Endothelial cell of umbilical vein (primary cell): Measurements from ENCODE around the gene F3.

Experiments
- EZH2 ChIP-seq: IDR thresholded peaks from 2 replicates; pipeline ENCODE4 v1.6.1; 2012; ENCODE audit warnings: borderline replicate concordance, low read depth, mild to moderate bottlenecking, moderate library complexity, low read length, inconsistent platforms; ENCODE audit not compliant: severe bottlenecking
- MYC ChIP-seq: IDR thresholded peaks from one replicate; pipeline ENCODE4 v1.6.1; 2011; ENCODE audit warnings: mild to moderate bottlenecking, low read depth, low read length
- POLR2A ChIP-seq: IDR thresholded peaks from 2 replicates; pipeline ENCODE4 v1.6.1; 2012; ENCODE audit warnings: low read depth, mild to moderate bottlenecking, control low read depth, low read length
- POLR2AphosphoS5 ChIP-seq: IDR thresholded peaks from 2 replicates; pipeline ENCODE4 v1.6.1; 2012; ENCODE audit warnings: low read depth, mild to moderate bottlenecking, control low read depth, low read length, moderate library complexity; ENCODE audit not compliant: insufficient read depth
- TF ChIP-seq, protein P1 (sequence below), 2 donors: IDR thresholded peaks; 1 replicate in 1 of 2; 2 replicates in 1 of 2; pipeline ENCODE4 v1.5.1; 2011; ENCODE audit warnings: low read length in 2 of 2, mild to moderate bottlenecking in 2 of 2, moderate library complexity in 2 of 2, control low read depth in 1 of 2, inconsistent platforms in 1 of 2, low read depth in 1 of 2; ENCODE audit not compliant: insufficient read depth in 1 of 2; ENCODE audit errors: extremely low read depth in 1 of 2
- TF ChIP-seq, protein P2 (sequence below): IDR thresholded peaks from 2 replicates; pipeline ENCODE4 v1.6.1; 2011; ENCODE audit not compliant: insufficient read depth, insufficient read length

DNA sequence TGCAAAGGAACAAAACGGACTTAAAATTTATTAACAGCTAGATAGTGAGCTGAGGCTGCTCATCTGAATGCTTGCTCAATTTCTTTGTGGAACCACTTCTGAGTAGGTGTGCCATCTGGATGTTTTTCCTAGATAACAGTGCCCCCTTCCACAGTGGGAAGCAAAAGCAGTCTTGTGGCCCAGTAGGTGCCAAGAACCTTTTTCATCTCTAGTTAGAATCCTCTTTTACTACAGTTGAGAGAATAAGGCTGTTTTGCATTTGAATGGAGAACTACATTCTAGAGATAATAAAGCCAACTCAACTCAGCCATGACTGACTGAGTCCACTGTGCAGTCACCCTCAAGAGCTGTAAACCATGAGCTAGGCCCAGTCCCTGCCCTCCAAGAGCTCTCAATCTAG, 13.3 kb downstream of the F3 start:
- TF ChIP-seq, protein P1, sequence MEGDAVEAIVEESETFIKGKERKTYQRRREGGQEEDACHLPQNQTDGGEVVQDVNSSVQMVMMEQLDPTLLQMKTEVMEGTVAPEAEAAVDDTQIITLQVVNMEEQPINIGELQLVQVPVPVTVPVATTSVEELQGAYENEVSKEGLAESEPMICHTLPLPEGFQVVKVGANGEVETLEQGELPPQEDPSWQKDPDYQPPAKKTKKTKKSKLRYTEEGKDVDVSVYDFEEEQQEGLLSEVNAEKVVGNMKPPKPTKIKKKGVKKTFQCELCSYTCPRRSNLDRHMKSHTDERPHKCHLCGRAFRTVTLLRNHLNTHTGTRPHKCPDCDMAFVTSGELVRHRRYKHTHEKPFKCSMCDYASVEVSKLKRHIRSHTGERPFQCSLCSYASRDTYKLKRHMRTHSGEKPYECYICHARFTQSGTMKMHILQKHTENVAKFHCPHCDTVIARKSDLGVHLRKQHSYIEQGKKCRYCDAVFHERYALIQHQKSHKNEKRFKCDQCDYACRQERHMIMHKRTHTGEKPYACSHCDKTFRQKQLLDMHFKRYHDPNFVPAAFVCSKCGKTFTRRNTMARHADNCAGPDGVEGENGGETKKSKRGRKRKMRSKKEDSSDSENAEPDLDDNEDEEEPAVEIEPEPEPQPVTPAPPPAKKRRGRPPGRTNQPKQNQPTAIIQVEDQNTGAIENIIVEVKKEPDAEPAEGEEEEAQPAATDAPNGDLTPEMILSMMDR (IDR thresholded peaks at IDR 0.05; ENCODE audit: extremely low read depth in 1 of 2, insufficient read depth in 1 of 2, low read depth in 1 of 2, low read length in 2 of 2): no peak
- TF ChIP-seq EZH2: no peak
- TF ChIP-seq POLR2A: no peak
- TF ChIP-seq, protein P2, sequence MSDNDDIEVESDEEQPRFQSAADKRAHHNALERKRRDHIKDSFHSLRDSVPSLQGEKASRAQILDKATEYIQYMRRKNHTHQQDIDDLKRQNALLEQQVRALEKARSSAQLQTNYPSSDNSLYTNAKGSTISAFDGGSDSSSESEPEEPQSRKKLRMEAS: no peak
- TF ChIP-seq POLR2AphosphoS5: no peak
- no peak for TF ChIP-seq MYC
